HepG2 (cell line): Measurements from ENCODE around the gene PLK2. TPM values are rescaled to one million over a fixed set of nuclear protein-coding genes. Genes with fewer than 3 reads are reported as not detected.

ENCODE experiments used
- ASH2L ChIP-seq: fragments of 300-600, 200-600 bp; sonication (generic); IDR thresholded peaks from 2 replicates; pipeline ENCODE4 v1.7.0; 2017; ENCODE audit warnings: low read depth, mild to moderate bottlenecking, moderate library complexity, mixed read lengths, low read length; ENCODE audit not compliant: insufficient read length
- CCDC6 ChIP-seq: sonication (generic); formaldehyde crosslinking; IDR thresholded peaks from 2 replicates; pipeline ENCODE4 v1.8.1; 2022; ENCODE audit warnings: mild to moderate bottlenecking, missing genetic modification reagents, moderate library complexity
- HMGA1 ChIP-seq: sonication (generic); formaldehyde crosslinking; conservative IDR thresholded peaks from 2 replicates; pipeline ENCODE4 v1.4.0; 2020; ENCODE audit warnings: missing genetic modification reagents
- HOXA9 ChIP-seq: sonication (generic); formaldehyde crosslinking; IDR thresholded peaks from 2 replicates; pipeline ENCODE4 v1.8.1; 2022; ENCODE audit warnings: missing genetic modification reagents, mild to moderate bottlenecking, moderate library complexity, borderline replicate concordance
- MED13 ChIP-seq: sonication (generic); formaldehyde crosslinking; IDR thresholded peaks from 2 replicates; pipeline ENCODE4 v1.5.0; 2020; ENCODE audit warnings: missing genetic modification reagents
- NR3C1 ChIP-seq: sonication (generic); formaldehyde crosslinking; IDR thresholded peaks from 2 replicates; pipeline ENCODE4 v1.4.0; 2020; ENCODE audit warnings: missing genetic modification reagents
- RBAK ChIP-seq: sonication (generic); formaldehyde crosslinking; IDR thresholded peaks from 2 replicates; pipeline ENCODE4 v1.5.1; 2020; ENCODE audit warnings: mild to moderate bottlenecking, missing genetic modification reagents
- RELA ChIP-seq: sonication (generic); formaldehyde crosslinking; IDR thresholded peaks from 2 replicates; pipeline ENCODE4 v1.4.0; 2020; ENCODE audit warnings: missing genetic modification reagents
- RFX5 ChIP-seq: IDR thresholded peaks from 2 replicates; pipeline ENCODE4 v1.6.1; 2011; ENCODE audit warnings: low read depth, low read length, improper control_type of control experiment
- SP5 ChIP-seq: IDR thresholded peaks from 2 replicates; pipeline ENCODE4 v1.6.1; 2016; ENCODE audit warnings: low read depth, borderline replicate concordance
- TBP ChIP-seq: sonication (generic); formaldehyde crosslinking; IDR thresholded peaks from 2 replicates; pipeline ENCODE4 v1.5.0; 2020; ENCODE audit warnings: missing genetic modification reagents
- ZFAT ChIP-seq: sonication (generic); formaldehyde crosslinking; conservative IDR thresholded peaks from 2 replicates; pipeline ENCODE4 v1.8.1; 2023; ENCODE audit warnings: missing genetic modification reagents, inconsistent platforms
- ZNF550 ChIP-seq: sonication (generic); formaldehyde crosslinking; IDR thresholded peaks from 2 replicates; pipeline ENCODE4 v1.4.0; 2020; ENCODE audit warnings: mild to moderate bottlenecking, missing genetic modification reagents, borderline replicate concordance
- ZNF724P ChIP-seq: sonication (generic); formaldehyde crosslinking; IDR thresholded peaks from 2 replicates; pipeline ENCODE4 v1.8.0; 2022; ENCODE audit warnings: missing genetic modification reagents, borderline replicate concordance
- ZNF749 ChIP-seq: sonication (generic); formaldehyde crosslinking; IDR thresholded peaks from 2 replicates; pipeline ENCODE4 v1.8.0; 2022; ENCODE audit warnings: mild to moderate bottlenecking, missing genetic modification reagents, moderate library complexity, borderline replicate concordance
- ZSCAN9 ChIP-seq: IDR thresholded peaks from 2 replicates; pipeline ENCODE4 v1.6.1; 2016; ENCODE audit warnings: borderline replicate concordance
- polyA plus RNA-seq, 8 experiments: library from polyadenylated mRNA; depleted of rRNA in 3 of 8; stranded (reverse) in 7 of 8; unstranded in 1 of 8; fragments of >200 nt; fragmentation: Illumina TruSeq in 4 of 8; extraction: Trizol in 4 of 8; gene quantifications; 2 replicates each; pipeline versions ENCODE4 v1.2.1 to v1.2.3, GENCODE V29; 2011 to 2016; ENCODE audit warnings: low read depth in 4 of 8, missing spikeins in 1 of 8, mixed read lengths in 1 of 8; ENCODE audit not compliant: insufficient read depth in 1 of 8
- total RNA-seq, 5 experiments: library from RNA; depleted of rRNA; stranded (reverse); fragments of >200 nt; fragmentation: Illumina TruSeq; extraction: Trizol; gene quantifications; 2 replicates each; pipeline ENCODE4 v1.2.3, GENCODE V29; 2016; ENCODE audit warnings: low read depth in 1 of 5
- TF ChIP-seq, protein P1 (sequence below): sonication (generic); formaldehyde crosslinking; IDR thresholded peaks from 2 replicates; pipeline ENCODE4; 2020; ENCODE audit warnings: missing genetic modification reagents, mild to moderate bottlenecking, borderline replicate concordance
- TF ChIP-seq, protein P2 (sequence below): IDR thresholded peaks from 2 replicates; pipeline ENCODE4 v1.6.1; 2016; ENCODE audit warnings: low read depth
- TF ChIP-seq, protein P3 (sequence below): sonication (generic); formaldehyde crosslinking; IDR thresholded peaks from 2 replicates; pipeline ENCODE4 v1.8.0; 2022; ENCODE audit warnings: missing genetic modification reagents, mild to moderate bottlenecking, inconsistent platforms, borderline replicate concordance
- TF ChIP-seq, protein P4 (sequence below): sonication (generic); formaldehyde crosslinking; IDR thresholded peaks from 2 replicates; pipeline ENCODE4 v1.4.0; 2020; ENCODE audit warnings: mild to moderate bottlenecking, missing genetic modification reagents
- TF ChIP-seq, protein P5 (sequence below): sonication (generic); formaldehyde crosslinking; IDR thresholded peaks from 2 replicates; pipeline ENCODE4 v1.5.0; 2020; ENCODE audit warnings: mild to moderate bottlenecking, missing genetic modification reagents
- TF ChIP-seq, protein P6 (sequence below): sonication (generic); formaldehyde crosslinking; IDR thresholded peaks from 2 replicates; pipeline ENCODE4 v1.8.0; 2023; ENCODE audit warnings: mild to moderate bottlenecking, missing genetic modification reagents

The PLK2 gene
- total and polyA plus RNA-seq, 2 of the 13 experiments (the other 11 are each of a cell fraction or from before 2014, with no cell fraction given), result 9.6 to 29.6 TPM

DNA sequence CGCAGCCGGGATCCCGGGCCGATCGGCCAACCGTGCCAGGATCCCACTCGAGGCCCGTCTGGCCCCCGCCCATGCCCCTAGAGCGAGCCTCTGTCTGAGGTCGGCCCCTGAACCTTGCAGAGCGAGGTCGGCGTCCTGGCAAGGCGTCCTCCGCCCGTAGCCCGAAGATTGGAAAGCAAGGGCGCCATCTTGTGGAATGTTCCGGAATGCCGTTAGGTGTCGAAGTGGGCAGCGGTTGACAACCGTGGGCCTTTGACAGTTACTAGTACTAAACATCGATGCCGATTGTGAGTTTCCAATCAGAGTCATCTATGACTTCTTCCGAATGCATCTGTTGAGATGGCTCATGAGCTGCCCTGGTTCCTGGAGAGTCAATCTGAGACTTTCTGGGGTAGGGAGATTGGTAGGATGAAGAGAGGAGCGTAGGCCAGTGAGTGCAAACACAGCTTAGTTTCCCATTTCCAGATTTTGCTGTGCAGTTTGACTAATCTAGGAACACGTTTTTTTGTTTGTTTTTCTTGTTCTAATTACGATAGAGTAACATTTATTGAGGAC, 923 bp upstream of the PLK2 start (continued):
- TF ChIP-seq, protein P1, sequence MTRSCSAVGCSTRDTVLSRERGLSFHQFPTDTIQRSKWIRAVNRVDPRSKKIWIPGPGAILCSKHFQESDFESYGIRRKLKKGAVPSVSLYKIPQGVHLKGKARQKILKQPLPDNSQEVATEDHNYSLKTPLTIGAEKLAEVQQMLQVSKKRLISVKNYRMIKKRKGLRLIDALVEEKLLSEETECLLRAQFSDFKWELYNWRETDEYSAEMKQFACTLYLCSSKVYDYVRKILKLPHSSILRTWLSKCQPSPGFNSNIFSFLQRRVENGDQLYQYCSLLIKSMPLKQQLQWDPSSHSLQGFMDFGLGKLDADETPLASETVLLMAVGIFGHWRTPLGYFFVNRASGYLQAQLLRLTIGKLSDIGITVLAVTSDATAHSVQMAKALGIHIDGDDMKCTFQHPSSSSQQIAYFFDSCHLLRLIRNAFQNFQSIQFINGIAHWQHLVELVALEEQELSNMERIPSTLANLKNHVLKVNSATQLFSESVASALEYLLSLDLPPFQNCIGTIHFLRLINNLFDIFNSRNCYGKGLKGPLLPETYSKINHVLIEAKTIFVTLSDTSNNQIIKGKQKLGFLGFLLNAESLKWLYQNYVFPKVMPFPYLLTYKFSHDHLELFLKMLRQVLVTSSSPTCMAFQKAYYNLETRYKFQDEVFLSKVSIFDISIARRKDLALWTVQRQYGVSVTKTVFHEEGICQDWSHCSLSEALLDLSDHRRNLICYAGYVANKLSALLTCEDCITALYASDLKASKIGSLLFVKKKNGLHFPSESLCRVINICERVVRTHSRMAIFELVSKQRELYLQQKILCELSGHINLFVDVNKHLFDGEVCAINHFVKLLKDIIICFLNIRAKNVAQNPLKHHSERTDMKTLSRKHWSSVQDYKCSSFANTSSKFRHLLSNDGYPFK, result no peak
- TF ChIP-seq ASH2L (no peak), CCDC6 (CRISPR knock-in tag) (no peak), MED13 (CRISPR knock-in tag) (no peak), RBAK (no peak), HOXA9 (no peak), SP5 (CRISPR knock-in tag) (no peak), RFX5 (no peak), ZNF724P (CRISPR knock-in tag) (no peak), TBP (no peak), ZNF749 (CRISPR knock-in tag) (no peak), HMGA1 (CRISPR knock-in tag) (no peak), ZFAT (no peak), NR3C1 (no peak), ZNF550 (no peak), ZSCAN9 (CRISPR knock-in tag) (no peak), RELA (CRISPR knock-in tag) (no peak)
- TF ChIP-seq, protein P2, sequence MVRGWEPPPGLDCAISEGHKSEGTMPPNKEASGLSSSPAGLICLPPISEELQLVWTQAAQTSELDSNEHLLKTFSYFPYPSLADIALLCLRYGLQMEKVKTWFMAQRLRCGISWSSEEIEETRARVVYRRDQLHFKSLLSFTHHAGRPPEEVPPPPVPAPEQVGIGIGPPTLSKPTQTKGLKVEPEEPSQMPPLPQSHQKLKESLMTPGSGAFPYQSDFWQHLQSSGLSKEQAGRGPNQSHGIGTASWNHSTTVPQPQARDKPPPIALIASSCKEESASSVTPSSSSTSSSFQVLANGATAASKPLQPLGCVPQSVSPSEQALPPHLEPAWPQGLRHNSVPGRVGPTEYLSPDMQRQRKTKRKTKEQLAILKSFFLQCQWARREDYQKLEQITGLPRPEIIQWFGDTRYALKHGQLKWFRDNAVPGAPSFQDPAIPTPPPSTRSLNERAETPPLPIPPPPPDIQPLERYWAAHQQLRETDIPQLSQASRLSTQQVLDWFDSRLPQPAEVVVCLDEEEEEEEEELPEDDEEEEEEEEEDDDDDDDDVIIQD (CRISPR knock-in tag), result peak; percentile 65; the same call in 1 of the 2 replicates
- TF ChIP-seq, protein P3, sequence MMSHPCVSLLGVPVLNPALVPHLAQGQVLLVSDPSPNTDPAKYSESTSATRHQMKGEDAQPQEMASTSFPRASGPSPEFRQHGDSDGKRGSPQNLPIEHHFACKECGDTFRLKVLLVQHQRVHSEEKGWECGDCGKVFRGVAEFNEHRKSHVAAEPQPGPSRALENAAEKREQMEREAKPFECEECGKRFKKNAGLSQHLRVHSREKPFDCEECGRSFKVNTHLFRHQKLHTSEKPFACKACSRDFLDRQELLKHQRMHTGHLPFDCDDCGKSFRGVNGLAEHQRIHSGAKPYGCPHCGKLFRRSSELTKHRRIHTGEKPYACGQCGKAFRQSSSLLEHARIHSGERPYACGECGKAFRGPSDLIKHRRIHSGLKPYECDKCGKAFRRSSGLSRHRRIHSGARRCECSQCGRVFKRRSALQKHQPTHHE (CRISPR knock-in tag), result no peak
- TF ChIP-seq, protein P4, sequence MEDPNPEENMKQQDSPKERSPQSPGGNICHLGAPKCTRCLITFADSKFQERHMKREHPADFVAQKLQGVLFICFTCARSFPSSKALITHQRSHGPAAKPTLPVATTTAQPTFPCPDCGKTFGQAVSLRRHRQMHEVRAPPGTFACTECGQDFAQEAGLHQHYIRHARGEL (CRISPR knock-in tag), result no peak
- TF ChIP-seq, protein P5, sequence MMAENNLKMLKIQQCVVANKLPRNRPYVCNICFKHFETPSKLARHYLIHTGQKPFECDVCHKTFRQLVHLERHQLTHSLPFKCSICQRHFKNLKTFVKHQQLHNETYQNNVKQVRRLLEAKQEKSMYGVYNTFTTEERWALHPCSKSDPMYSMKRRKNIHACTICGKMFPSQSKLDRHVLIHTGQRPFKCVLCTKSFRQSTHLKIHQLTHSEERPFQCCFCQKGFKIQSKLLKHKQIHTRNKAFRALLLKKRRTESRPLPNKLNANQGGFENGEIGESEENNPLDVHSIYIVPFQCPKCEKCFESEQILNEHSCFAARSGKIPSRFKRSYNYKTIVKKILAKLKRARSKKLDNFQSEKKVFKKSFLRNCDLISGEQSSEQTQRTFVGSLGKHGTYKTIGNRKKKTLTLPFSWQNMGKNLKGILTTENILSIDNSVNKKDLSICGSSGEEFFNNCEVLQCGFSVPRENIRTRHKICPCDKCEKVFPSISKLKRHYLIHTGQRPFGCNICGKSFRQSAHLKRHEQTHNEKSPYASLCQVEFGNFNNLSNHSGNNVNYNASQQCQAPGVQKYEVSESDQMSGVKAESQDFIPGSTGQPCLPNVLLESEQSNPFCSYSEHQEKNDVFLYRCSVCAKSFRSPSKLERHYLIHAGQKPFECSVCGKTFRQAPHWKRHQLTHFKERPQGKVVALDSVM (CRISPR knock-in tag), result no peak
- TF ChIP-seq, protein P6, sequence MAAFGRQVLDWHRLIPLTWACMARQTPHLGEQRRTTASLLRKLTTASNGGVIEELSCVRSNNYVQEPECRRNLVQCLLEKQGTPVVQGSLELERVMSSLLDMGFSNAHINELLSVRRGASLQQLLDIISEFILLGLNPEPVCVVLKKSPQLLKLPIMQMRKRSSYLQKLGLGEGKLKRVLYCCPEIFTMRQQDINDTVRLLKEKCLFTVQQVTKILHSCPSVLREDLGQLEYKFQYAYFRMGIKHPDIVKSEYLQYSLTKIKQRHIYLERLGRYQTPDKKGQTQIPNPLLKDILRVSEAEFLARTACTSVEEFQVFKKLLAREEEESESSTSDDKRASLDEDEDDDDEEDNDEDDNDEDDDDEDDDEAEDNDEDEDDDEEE (CRISPR knock-in tag), result no peak
